LNCaP clone FGC (cell line): ENCODE results near the gene QDPR.

Source experiments
- DNase-seq: peaks from one replicate; pipeline ENCODE4 v3.0.0-alpha.2; 2011; ENCODE audit warnings: low read depth
- H3K4me3 ChIP-seq: 2 replicates; pipeline ENCODE4 v1.5.1; 2011; ENCODE audit warnings: mild to moderate bottlenecking, low read depth, low read length, control low read depth
- CTCF ChIP-seq: IDR thresholded peaks from 2 replicates; pipeline ENCODE4 v1.5.1; 2012; ENCODE audit warnings: mild to moderate bottlenecking; ENCODE audit not compliant: control insufficient read depth, insufficient read depth; ENCODE audit errors: extremely low read depth

The QDPR gene

DNA sequence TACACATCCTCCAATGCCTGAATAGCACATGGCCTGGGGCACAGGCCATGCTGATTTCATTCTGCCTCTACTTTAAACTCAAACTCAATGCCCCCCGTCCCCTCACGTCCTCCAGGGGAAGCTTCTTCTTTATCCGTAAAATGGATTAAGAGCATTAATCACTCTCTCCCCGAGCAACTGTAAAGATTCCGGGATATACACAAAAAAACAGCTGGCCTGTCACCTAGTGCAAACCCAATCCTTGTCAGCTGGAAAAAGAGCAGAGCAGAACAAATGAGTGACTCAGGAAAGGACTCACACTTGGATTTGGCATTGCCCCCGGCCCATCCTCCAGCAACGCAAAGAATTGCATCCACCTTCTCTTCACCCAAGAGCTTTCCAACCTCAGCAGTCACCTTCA, 7.8 kb downstream of the QDPR start:
- TF ChIP-seq CTCF: no peak
- H3K4me3 ChIP-seq: no peak overlapping the region
- no peak for DNase-seq

DNA sequence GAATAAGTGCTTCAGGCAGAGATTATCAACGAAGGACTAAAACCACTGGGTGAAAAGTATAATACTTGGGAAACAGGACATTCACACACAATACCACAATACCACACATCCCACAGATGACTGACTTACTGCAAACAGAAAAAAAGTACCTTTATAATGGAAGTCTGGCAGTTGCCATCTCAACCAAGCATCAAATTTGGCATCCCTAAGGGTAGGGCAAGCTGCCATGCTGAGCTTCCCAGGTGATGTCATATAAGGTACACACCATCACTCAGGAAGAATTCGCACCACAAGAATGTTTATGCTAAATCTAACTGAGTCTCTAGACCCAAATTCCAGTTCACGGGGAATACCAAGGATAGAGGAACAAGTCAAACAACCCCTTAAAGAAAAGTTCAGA, 9.1 kb downstream of the QDPR start:
- no peak overlapping the region for H3K4me3 ChIP-seq
- DNase-seq: no peak
- no peak for TF ChIP-seq CTCF

GRCh38 chr4:17500574-17500973, 11.3 kb downstream of the QDPR start:
- H3K4me3 ChIP-seq: no peak overlapping the region
- DNase-seq: no peak
- no peak for TF ChIP-seq CTCF

GRCh38 chr4:17497890-17498523, 13.9 kb downstream of the QDPR start:
- no peak for TF ChIP-seq CTCF

DNA sequence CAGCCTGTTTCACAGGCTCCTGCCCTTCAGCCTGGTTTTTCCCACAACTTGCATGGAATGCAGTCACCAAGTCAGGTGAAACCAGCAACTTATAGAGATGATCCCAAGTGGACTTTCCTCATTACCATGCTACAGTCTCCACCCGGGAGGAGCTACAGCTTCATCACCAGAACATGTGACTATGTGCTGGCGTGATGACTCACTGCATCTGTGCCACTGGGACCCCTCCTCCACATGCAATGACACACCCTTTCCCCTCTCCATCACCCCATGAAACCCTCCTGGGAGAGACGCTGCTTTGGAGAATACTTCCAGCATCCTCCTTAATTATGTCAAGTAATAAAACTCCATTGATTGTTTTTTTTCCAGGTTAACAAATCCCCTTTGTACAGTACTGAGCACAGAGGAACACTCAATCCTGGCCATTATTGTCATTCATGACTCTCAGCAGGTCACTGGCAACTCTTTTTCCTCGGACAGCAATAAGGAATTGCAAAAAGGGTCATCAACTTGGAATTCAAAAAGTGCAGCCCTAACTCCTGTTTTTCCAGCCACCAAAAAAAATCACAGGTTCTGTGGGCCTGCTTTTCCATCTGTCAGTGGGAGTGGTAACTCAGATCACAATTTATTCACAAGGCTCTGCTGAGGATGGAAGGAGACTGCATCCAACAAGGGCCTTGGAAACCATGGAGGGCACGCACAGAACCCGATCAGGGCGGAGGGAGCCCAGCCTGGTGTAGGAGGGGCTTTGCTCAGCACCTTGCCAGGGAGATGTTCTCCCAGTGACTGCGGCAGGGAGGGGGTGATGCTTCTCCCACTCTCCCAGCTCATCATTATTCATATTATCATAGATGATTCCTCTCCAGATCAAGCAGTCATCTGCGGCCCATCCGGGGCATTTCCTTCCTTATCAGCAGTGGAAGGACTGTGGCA, 17.4 kb downstream of the QDPR start:
- no peak overlapping the region for H3K4me3 ChIP-seq
- no peak for TF ChIP-seq CTCF
- no peak for DNase-seq

More at GRCh38 chr4:17497890-17498523, 13.9 kb downstream of the QDPR start:
- no peak for DNase-seq
- no peak overlapping the region for H3K4me3 ChIP-seq

DNA sequence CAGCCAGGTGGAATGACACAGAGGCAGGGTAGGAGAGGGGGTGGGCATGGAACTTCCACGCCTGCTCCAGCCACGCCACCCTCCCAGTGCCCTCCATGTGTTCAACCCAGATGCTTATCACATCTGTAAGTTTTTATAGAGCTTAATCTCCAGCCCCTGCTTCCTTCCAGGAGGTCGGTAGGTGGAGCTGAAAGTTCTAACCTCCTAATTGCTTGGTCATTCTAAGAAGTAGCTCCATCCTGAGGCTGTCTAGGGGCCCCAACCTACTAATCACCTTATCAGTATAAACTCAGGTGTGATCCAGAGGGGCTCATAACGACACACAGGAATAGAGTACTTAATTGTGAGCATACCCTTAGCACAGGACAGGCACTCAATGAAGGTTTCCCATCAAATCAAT, 18.3 kb downstream of the QDPR start:
- no peak for TF ChIP-seq CTCF
- DNase-seq: no peak
- no peak overlapping the region for H3K4me3 ChIP-seq
